GM23248 (cell line): ENCODE measurements around the gene TAB2. TPM values are rescaled to one million over a fixed set of nuclear protein-coding genes. Genes with fewer than 3 reads are reported as not detected.

Experiments
- DNase-seq: peaks from one replicate; pipeline ENCODE4 v3.0.0-alpha.2; 2015
- H2AFZ ChIP-seq: fragments of 200-600 bp; sonication (generic); 2 replicates; pipeline ENCODE4 v1.6.1; 2016; ENCODE audit warnings: antibody characterized with exemption
- H3F3A ChIP-seq: fragments of 200-600 bp; sonication (generic); 2 replicates; pipeline ENCODE4 v1.6.1; 2016; ENCODE audit warnings: mild to moderate bottlenecking, antibody characterized with exemption, mixed run types; ENCODE audit not compliant: insufficient read depth
- H3K27ac ChIP-seq: fragments of 200-600 bp; sonication (generic); 2 replicates; pipeline ENCODE4 v1.5.1; 2016; ENCODE audit warnings: mild to moderate bottlenecking
- H3K27me3 ChIP-seq: fragments of 200-600 bp; sonication (generic); replicated peaks from 2 replicates; pipeline ENCODE4 v1.6.1; 2016; ENCODE audit warnings: mild to moderate bottlenecking; ENCODE audit not compliant: insufficient read depth
- H3K36me3 ChIP-seq: fragments of 200-600 bp; sonication (generic); 2 replicates; pipeline ENCODE4 v1.6.1; 2016; ENCODE audit warnings: low read depth, mild to moderate bottlenecking
- H3K4me1 ChIP-seq: fragments of 200-600 bp; sonication (generic); 2 replicates; pipeline ENCODE4 v1.6.1; 2016; ENCODE audit warnings: mild to moderate bottlenecking; ENCODE audit not compliant: insufficient read depth
- H3K4me2 ChIP-seq: fragments of 200-600 bp; sonication (generic); one replicate; pipeline ENCODE4 v1.6.1; 2016; ENCODE audit warnings: mild to moderate bottlenecking; ENCODE audit not compliant: unreplicated experiment
- H3K4me3 ChIP-seq: fragments of 200-600 bp; sonication (generic); 2 replicates; pipeline ENCODE4 v1.5.1; 2016; ENCODE audit warnings: mild to moderate bottlenecking
- H3K79me2 ChIP-seq: fragments of 200-600 bp; sonication (generic); 2 replicates; pipeline ENCODE4 v1.6.1; 2016; ENCODE audit warnings: mild to moderate bottlenecking; ENCODE audit not compliant: insufficient read depth
- H3K9ac ChIP-seq: fragments of 200-600 bp; sonication (generic); 2 replicates; pipeline ENCODE4 v1.6.1; 2016; ENCODE audit warnings: mild to moderate bottlenecking
- H3K9me2 ChIP-seq: fragments of 200-600 bp; sonication (generic); 2 replicates; pipeline ENCODE4 v1.6.1; 2016; ENCODE audit warnings: mixed run types, mild to moderate bottlenecking, moderate library complexity; ENCODE audit not compliant: insufficient read depth
- H3K9me3 ChIP-seq: fragments of 200-600 bp; sonication (generic); one replicate; pipeline ENCODE4 v1.6.1; 2017; ENCODE audit warnings: low read depth
- H4K20me1 ChIP-seq: fragments of 200-600 bp; sonication (generic); 2 replicates; pipeline ENCODE4 v1.6.0; 2016; ENCODE audit not compliant: insufficient read depth
- EZH2 ChIP-seq: fragments of 200-600 bp; sonication (generic); IDR thresholded peaks from 2 replicates; pipeline ENCODE4 v1.6.1; 2018; ENCODE audit warnings: antibody characterized with exemption, mild to moderate bottlenecking; ENCODE audit not compliant: insufficient read depth, poor library complexity, severe bottlenecking
- EZH2phosphoT487 ChIP-seq: fragments of 200-600 bp; sonication (generic); IDR thresholded peaks from 2 replicates; pipeline ENCODE4 v1.6.1; 2018; ENCODE audit warnings: antibody characterized with exemption, moderate library complexity, mild to moderate bottlenecking, low read depth; ENCODE audit not compliant: insufficient read depth
- WGBS, 2 experiments: methylation state at CpG; one replicate each; pipeline ENCODE4 v1.1.6; 2015 to 2017; ENCODE audit warnings: low lambda C conversion rate in 2 of 2, low coverage in 1 of 2; ENCODE audit errors: missing lambda C conversion rate in 2 of 2; 5-methylcytosine and 5-hydroxymethylcytosine counted together
- in situ Hi-C: fragments of 300-500 bp; cut with MboI; formaldehyde crosslinking; loops from 2 replicates; pipeline ENCODE4 v1.15.0; 2020
- polyA plus RNA-seq: library from polyadenylated mRNA; unstranded; fragments of >200 nt; fragmentation: Nextera tagmentation; extraction: Ambion mirVana; gene quantifications from 2 replicates; pipeline ENCODE4 v1.2.1, GENCODE V29; 2016
- total RNA-seq: library from RNA; depleted of rRNA; stranded (reverse); fragments of >200 nt; shearing (Covaris generic); gene quantifications from 2 replicates; pipeline ENCODE4 v1.2.3, GENCODE V29; 2014

The TAB2 gene
- total and polyA plus RNA-seq, 2 experiments from 2014 or later = 11.6 to 28.4 TPM

DNA sequence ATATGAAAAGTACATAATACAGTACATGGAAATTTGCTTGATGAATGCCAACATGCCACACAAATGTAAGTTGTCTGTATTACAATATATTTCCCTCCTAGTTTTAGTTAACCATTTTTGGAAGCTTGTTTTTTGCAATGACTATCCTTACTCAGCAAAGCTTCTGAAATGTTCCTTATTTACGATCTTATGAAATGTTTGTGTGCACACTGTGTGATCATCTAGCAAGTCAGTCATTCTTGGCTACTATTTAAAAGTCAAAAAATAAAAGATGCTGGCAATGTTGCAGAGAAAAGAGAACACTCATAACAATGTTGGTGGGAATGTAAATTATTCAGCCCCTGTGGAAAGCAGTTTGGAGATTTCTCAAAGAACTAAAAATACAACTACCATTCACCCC is 116.4 kb downstream of the TAB2 start:
- Histone ChIP-seq H3F3A (0 out of 2 replicates have a peak, but pooled peaks cover 11% of the 10 kb centered on the region), H3K9me2 (no peaks in the 10 kb centered on the region), H3K4me2 (no peak overlapping the region), H3K27me3 (no peaks in the 10 kb centered on the region), H3K36me3 (no peaks in the 10 kb centered on the region), H3K79me2 (no peaks in the 10 kb centered on the region), H3K4me1 (0 out of 2 replicates have a peak, but pooled peaks cover 10% of the 10 kb centered on the region), H3K27ac (no peak overlapping the region), H3K9ac (no peak overlapping the region), H3K9me3 (no peaks in the 10 kb centered on the region), H4K20me1 (no peaks in the 10 kb centered on the region), H2AFZ (no peak overlapping the region), H3K4me3 (no peak overlapping the region)
- TF ChIP-seq EZH2phosphoT487 (no peak), EZH2 (no peak)
- peak; percentile 29 for DNase-seq
- in situ Hi-C loops = loop anchor here (25.0 kb wide), 1 partner anchor 847 kb away; no protein-coding TSS in a partner anchor
- 7 to 11% methylated on average over 1 of the region's 1 CpG for WGBS, 2 experiments

DNA sequence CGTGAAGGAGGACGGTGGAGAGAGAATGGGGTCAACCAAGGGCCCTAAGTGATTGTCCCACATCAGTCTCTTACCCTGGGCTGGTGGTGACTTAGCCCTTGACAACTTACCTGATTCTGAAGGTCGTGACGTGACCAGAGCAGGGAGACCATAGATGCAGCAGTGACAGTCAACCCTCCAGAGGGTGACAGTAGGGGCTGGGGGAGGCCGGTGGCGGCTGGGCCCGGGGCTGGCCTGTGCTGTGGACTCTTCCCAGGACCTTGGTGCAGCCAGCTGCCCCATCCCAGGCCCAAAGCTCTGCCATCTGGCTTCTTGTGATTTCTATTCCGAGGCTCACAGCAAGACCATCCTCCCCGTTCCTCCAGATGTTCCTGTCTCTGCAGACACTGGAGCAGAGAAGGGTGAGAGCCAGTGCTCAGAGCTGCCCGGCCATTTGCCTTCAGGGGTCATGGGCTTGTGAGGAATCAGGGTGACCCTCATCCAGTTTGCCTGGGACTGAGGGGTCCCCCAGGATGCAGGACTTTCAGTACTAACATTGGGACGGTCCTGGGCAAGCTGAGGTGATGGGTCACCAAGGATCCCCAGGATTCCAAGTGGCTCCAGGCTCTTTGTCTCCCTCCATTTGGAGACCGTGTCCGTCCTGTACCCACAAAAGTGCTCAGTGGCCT is 118.5 kb downstream of the TAB2 start:
- Histone ChIP-seq H3K36me3 (no peaks in the 10 kb centered on the region), H3K9me2 (no peaks in the 10 kb centered on the region), H3K27ac (no peak overlapping the region), H3K4me2 (no peak overlapping the region), H3K9me3 (no peaks in the 10 kb centered on the region), H3K79me2 (no peaks in the 10 kb centered on the region), H3F3A (0 out of 2 replicates have a peak, but pooled peaks cover 11% of the 10 kb centered on the region), H3K4me3 (no peak overlapping the region), H3K27me3 (no peaks in the 10 kb centered on the region), H3K9ac (no peak overlapping the region), H3K4me1 (0 out of 2 replicates have a peak, but pooled peaks cover 10% of the 10 kb centered on the region), H4K20me1 (no peaks in the 10 kb centered on the region), H2AFZ (no peak overlapping the region)
- 87% methylated on average over 13 of the region's 13 CpGs for WGBS, 2 experiments
- no peak for DNase-seq
- in situ Hi-C loops = loop anchor here (25.0 kb wide), 1 partner anchor 849 kb away; no protein-coding TSS in a partner anchor
- TF ChIP-seq EZH2phosphoT487 = no peak
- TF ChIP-seq EZH2 = no peak

- Histone ChIP-seq H3K36me3 (no peaks in the 10 kb centered on the region), H3K4me2 (no peak overlapping the region), H3K4me1 (0 out of 2 replicates have a peak, but pooled peaks cover 7% of the 10 kb centered on the region), H2AFZ (no peak overlapping the region), H3K27ac (no peak overlapping the region), H3K9me2 (no peaks in the 10 kb centered on the region), H4K20me1 (no peaks in the 10 kb centered on the region), H3K9ac (no peak overlapping the region), H3K27me3 (no peaks in the 10 kb centered on the region), H3K9me3 (no peaks in the 10 kb centered on the region), H3F3A (0 out of 2 replicates have a peak, but pooled peaks cover 11% of the 10 kb centered on the region), H3K4me3 (no peak overlapping the region), H3K79me2 (no peaks in the 10 kb centered on the region)
- DNase-seq = no peak
- in situ Hi-C loops = loop anchor here (25.0 kb wide), 1 partner anchor 849 kb away; no protein-coding TSS in a partner anchor
- TF ChIP-seq EZH2phosphoT487 (no peak), EZH2 (no peak)
- 82 to 93% methylated on average over 12 of the region's 12 CpGs for WGBS, 2 experiments
Observed at GRCh38 chr6:149436647-149437046, 119.1 kb downstream of the TAB2 start.

- H3K27ac ChIP-seq = no peak overlapping the region
- no peaks in the 10 kb centered on the region for H4K20me1 ChIP-seq
- TF ChIP-seq EZH2 = no peak
- 0 out of 2 replicates have a peak, but pooled peaks cover 10% of the 10 kb centered on the region for H3F3A ChIP-seq
- H3K27me3 ChIP-seq = no peaks in the 10 kb centered on the region
- H3K36me3 ChIP-seq = no peaks in the 10 kb centered on the region
- H3K9me2 ChIP-seq = no peaks in the 10 kb centered on the region
- no peak overlapping the region for H3K4me3 ChIP-seq
- 0 out of 2 replicates have a peak, but pooled peaks cover 4% of the 10 kb centered on the region for H3K4me1 ChIP-seq
- H3K9me3 ChIP-seq = no peaks in the 10 kb centered on the region
- no peak overlapping the region for H3K4me2 ChIP-seq
- H3K9ac ChIP-seq = no peak overlapping the region
- in situ Hi-C loops = loop anchor here (25.0 kb wide), 1 partner anchor 850 kb away; no protein-coding TSS in a partner anchor
- WGBS, 2 experiments = 97 to 98% methylated on average over 3 of the region's 3 CpGs
- no peaks in the 10 kb centered on the region for H3K79me2 ChIP-seq
- no peak for DNase-seq
- no peak overlapping the region for H2AFZ ChIP-seq
Observed at GRCh38 chr6:149437212-149437611, 119.7 kb downstream of the TAB2 start.
